GM21576 (cell line): ENCODE data around the gene KITLG.
"Not testable (repeated sequence)": the region's sequence is repeated elsewhere in the genome, so short reads cannot be mapped to it uniquely, and the experiment has no call there.

Source experiments
- ATAC-seq: cut with Tn5 transposase; IDR thresholded peaks from one replicate; pipeline ENCODE4 v1.9.1; 2021; ENCODE audit warnings: mild to moderate bottlenecking, moderate library complexity; ENCODE audit not compliant: unreplicated experiment

Gene KITLG

GRCh38 chr12:88576866-88577265 lies 3.4 kb downstream of the KITLG start:
- no peak for ATAC-seq

GRCh38 chr12:88575361-88575970 lies 4.8 kb downstream of the KITLG start:
- no peak for ATAC-seq

- ATAC-seq = no peak
Measured at GRCh38 chr12:88574278-88574677, 6.0 kb downstream of the KITLG start.

DNA sequence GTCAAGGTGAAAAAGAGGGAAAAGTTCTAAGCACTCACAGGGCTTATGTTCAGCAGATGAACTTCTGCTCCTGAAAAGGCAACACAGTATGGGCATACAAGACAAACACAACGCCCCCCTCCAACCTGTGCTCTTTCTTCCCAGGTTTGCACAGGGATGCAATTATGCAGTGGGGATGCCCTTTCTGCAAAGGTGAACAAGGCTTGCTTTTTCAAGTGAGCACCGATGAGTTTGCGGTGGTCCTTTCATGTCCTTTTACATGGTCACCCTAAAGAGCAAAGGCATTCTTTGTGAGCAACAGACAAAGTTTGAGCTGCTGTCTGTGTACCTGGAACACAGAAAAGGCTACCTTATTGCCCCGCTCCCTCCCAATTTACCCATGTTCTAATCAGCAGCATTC lies 6.7 kb downstream of the KITLG start:
- no peak for ATAC-seq

GRCh38 chr12:88572781-88573549 lies 7.3 kb downstream of the KITLG start:
- ATAC-seq = no peak

- no peak for ATAC-seq
Measured at GRCh38 chr12:88571543-88571942, 8.7 kb downstream of the KITLG start.

GRCh38 chr12:88570103-88570502 lies 10.2 kb downstream of the KITLG start:
- ATAC-seq = no peak

GRCh38 chr12:88566430-88566829 lies 13.8 kb downstream of the KITLG start:
- no peak for ATAC-seq

DNA sequence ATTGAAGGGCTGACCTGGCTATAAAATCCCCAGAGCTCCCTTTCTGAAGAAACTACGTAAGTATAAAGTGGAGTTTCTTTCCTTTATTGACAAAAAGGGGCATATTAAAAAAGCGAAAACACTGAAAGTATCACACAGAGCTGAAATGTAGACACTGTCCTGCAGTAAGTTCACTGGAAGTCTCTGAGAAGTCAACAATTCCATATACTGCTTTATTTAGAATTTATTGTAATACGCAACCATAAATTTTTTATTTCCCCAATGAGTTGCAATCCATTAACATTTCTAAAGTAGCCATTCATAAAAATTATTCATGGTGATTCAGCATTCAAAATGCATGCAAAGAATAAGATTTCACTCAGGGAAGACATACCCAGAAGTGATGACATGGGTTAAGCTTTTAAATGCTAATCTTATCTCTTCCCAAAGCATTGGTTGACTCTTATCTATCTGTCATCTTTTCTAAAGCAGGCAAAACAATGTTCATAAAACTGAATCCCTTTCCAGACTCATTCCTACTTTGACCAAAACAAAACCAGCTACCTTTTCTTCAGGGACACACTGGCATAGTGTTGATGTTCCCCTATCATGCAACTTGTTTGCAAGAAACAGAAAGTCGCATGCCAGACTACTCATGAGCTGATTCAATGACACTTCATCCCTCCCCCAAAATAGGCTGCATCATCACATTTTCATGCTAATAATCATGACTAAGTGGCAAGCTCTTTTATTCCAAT lies 17.3 kb downstream of the KITLG start:
- no peak for ATAC-seq

GRCh38 chr12:88562151-88562550 lies 18.1 kb downstream of the KITLG start:
- no peak for ATAC-seq

DNA sequence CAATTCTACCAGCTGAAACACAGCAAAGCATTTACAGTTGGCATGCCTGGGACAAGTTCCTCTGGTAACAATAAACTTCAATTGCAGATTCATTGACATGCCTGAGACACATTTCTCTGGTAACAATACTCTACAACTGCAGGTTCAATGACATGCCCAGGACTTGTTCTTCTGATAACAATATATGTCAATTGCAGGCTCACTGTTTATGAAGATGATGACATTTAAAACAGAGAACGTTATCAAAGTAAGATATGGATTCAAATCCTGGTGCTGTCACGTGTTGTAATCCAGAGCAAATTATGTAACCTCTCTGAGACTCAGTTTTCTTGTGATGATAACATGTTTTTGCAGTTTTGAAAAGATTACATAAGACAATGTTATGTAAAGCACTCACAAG lies 20.5 kb downstream of the KITLG start:
- no peak for ATAC-seq

DNA sequence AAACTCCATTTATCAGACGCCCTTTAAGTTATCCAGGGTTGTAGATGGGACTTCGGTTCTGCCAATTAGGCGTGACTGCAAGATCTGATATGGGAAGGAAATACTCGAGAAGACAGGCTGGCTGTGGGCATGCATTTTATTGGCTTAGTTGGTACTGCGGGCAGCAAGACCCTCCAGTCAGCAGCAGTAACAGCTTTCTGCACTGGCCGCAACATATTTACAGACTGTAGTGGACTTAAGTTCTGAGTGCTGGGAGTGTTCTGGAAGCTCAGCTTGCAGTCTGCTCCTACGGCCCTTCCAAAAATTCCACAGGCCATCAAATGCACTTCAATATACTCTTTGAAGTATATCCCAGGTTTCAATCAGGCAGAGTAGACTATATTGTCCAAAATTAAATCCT lies 21.1 kb downstream of the KITLG start:
- no peak for ATAC-seq

- ATAC-seq = no peak
Measured at GRCh38 chr12:88558340-88558867, 21.9 kb downstream of the KITLG start.

DNA sequence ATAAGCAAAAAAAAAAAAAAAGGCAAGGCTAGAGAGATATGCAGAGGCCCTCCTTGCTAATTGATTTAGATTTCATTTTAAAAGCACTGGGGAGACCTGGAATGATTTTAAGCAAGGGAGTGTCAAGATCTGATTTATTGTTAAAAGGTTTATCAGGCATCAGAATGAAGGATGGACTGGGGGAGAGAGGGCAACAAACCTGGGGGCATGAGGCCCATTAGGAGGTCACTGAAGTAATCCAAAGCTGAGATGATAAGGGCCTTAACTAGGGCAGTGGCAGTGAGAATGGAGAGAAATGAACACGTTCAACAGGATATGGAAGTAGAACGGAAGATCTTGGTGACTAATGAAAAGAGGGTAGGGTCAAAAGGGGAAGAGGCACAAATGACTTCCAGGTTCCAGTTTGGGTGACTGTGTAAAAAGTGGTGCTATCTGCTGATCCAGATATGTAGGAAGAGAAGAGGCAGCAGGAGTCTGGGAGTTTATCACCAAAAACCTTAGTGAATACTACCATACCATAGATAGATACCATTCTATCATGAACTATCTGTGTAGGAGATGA lies 24.0 kb downstream of the KITLG start:
- ATAC-seq = no peak

DNA sequence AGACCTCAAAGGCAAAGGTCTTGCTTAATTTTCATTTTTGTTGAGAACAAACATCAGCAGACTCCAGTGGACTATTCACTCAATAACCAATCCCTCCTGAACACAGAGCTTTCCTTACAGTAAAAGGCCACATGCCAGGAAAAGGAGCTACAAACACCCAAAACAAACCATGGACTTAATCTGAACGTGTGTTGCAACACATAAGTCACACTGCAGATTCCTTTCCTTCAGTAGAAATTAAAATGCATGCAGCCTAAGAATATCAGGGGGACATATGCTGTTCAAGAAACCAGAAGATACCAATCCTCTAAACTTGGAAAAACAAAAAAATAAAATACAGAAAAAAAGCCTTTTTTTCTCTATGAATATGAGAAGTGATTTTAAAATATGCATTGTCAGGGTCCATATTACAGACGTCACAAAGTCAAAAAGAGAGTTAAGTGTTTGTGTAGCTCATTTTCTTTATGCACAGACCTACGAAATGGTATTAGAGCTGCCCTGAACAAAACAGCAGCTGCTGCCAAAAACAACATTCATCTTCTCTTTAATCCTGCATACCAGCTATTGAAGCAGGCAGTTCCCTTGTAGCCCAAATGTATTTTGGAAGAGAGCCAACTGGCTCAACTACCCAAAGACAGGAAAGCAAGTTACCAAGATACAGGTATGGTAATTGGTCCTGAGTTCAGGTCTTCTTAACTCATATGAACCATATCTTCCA lies 26.2 kb downstream of the KITLG start:
- ATAC-seq = no peak

- ATAC-seq = no peak
Measured at GRCh38 chr12:88552610-88553079, 27.6 kb downstream of the KITLG start.

DNA sequence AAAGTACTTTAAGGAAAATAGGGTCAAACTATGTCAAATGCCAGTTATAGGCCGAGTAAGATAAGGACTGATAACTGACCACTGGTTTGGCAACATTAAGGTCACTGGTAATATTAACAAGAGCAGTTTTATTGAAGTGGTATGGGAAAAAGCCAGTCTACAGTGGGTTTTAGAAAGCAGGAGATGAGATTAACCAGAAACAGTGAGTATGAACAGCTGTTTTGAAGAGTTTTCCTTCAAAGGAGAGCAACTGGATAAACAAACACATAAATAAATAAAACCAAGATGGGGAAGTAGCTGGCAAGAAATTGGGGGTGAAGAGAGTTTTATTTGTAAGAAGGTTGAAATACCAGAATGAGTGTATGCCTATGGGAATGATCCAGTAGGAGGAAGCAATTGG lies 30.3 kb downstream of the KITLG start:
- no peak for ATAC-seq

- ATAC-seq = not testable (repeated sequence)
Measured at GRCh38 chr12:88547949-88548348, 32.3 kb downstream of the KITLG start.

DNA sequence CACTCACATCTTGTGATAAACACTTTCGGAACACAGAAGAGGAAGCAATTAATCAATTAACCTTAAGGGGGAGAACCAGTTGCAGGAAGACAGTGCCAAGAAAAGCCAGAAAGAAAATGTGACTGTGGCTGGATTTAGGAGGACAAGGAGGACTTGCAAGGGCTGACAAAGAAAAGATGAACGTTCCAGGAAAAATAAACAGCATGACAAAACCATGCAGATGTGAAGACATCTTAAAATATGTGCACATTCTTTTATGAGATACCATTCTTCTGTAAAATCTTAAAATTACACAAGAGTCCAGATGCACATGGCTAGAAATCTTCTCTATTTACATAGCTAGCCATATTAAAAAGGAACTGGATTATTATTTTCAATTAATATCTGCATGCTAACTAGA lies 33.4 kb downstream of the KITLG start:
- no peak for ATAC-seq

GRCh38 chr12:88546226-88546625 lies 34.0 kb downstream of the KITLG start:
- ATAC-seq = no peak
